ENCODE data around the gene ENGASE.

ENGASE gene

GRCh38 chr17:79080761-79081290 is 6.2 kb downstream of the ENGASE start:
- DNase-seq = no peak

- DNase-seq = no peak
Measured at GRCh38 chr17:79081571-79082276, 7.1 kb downstream of the ENGASE start.

- DNase-seq = peak; percentile 52 to 53
Measured at GRCh38 chr17:79082311-79083190, 7.9 kb downstream of the ENGASE start.

GRCh38 chr17:79083191-79083971 is 8.8 kb downstream of the ENGASE start:
- no peak for DNase-seq

- no peak for DNase-seq
Measured at GRCh38 chr17:79084291-79085153, 9.9 kb downstream of the ENGASE start.

GRCh38 chr17:79085154-79085920 is 10.7 kb downstream of the ENGASE start:
- DNase-seq = no peak

- DNase-seq = no peak
Measured at GRCh38 chr17:79085921-79086551, 11.4 kb downstream of the ENGASE start.

- no peak for DNase-seq
Measured at GRCh38 chr17:79086609-79087427, 12.2 kb downstream of the ENGASE start.

- DNase-seq = peak; percentile 57 to 79
Measured at GRCh38 chr17:79087428-79088143, 13.0 kb downstream of the ENGASE start.

- DNase-seq = no peak
Measured at GRCh38 chr17:79088247-79088996, 13.8 kb downstream of the ENGASE start.

GRCh38 chr17:79088997-79089328 is 14.3 kb downstream of the ENGASE start:
- DNase-seq = no peak

GRCh38 chr17:79089720-79090442 is 15.3 kb downstream of the ENGASE start:
- DNase-seq = no peak

- no peak for DNase-seq
Measured at GRCh38 chr17:79090443-79091225, 16.0 kb downstream of the ENGASE start.

GRCh38 chr17:79091226-79091670 is 16.6 kb downstream of the ENGASE start:
- DNase-seq = no peak

GRCh38 chr17:79092567-79092966 is 17.9 kb downstream of the ENGASE start:
- DNase-seq = no peak

- DNase-seq = no peak
Measured at GRCh38 chr17:79093270-79093669, 18.6 kb downstream of the ENGASE start.

- DNase-seq = no peak
Measured at GRCh38 chr17:79094261-79094660, 19.6 kb downstream of the ENGASE start.
